Keratinocyte (primary cell): ENCODE data around the gene SRSF5. TPM values are rescaled to one million over a fixed set of nuclear protein-coding genes. Genes with fewer than 3 reads are reported as not detected.

Source experiments
- DNase-seq: peaks from one replicate; pipeline ENCODE4 v3.0.0-alpha.2; 2011; ENCODE audit warnings: low read depth, missing footprints, low spot score
- FAIRE-seq: peaks from 2 replicates; lab custom pipeline; 2011; peaks lifted over from hg19 to GRCh38; lab: Jason Lieb, UNC
- H2AFZ ChIP-seq: 2 replicates; pipeline ENCODE4 v1.6.0; 2012; ENCODE audit warnings: low read length, control low read depth, inconsistent platforms; ENCODE audit not compliant: control insufficient read depth
- H3K27ac ChIP-seq: 2 replicates; pipeline ENCODE4 v1.5.1; 2011; ENCODE audit warnings: low read length; ENCODE audit not compliant: control insufficient read depth, insufficient read depth
- H3K27me3 ChIP-seq: 3 replicates; pipeline ENCODE4 v1.6.0; 2011; ENCODE audit warnings: low read length; ENCODE audit not compliant: control insufficient read depth, insufficient read depth; ENCODE audit errors: extremely low read depth
- H3K36me3 ChIP-seq, 2 experiments: 2 replicates in 1 of 2; 3 replicates in 1 of 2; pipeline ENCODE4 v1.5.1; 2011; ENCODE audit warnings: low read length in 2 of 2, mild to moderate bottlenecking in 1 of 2; ENCODE audit not compliant: control insufficient read depth in 2 of 2, insufficient read depth in 2 of 2; ENCODE audit errors: extremely low read depth in 1 of 2
- H3K4me1 ChIP-seq: 3 replicates; pipeline ENCODE4 v1.5.1; 2011; ENCODE audit warnings: low read length; ENCODE audit not compliant: control insufficient read depth, insufficient read depth; ENCODE audit errors: extremely low read depth
- H3K4me2 ChIP-seq: 3 replicates; pipeline ENCODE4 v1.6.0; 2011; ENCODE audit warnings: low read depth, low read length; ENCODE audit not compliant: control insufficient read depth, insufficient read depth; ENCODE audit errors: extremely low read depth
- H3K4me3 ChIP-seq, 3 experiments: fragments of 200-600 bp in 1 of 3; sonication (generic) in 1 of 3; 2 replicates in 2 of 3; 3 replicates in 1 of 3; pipeline ENCODE4 v1.5.1; 2011 to 2016; ENCODE audit warnings: low read length in 3 of 3, mild to moderate bottlenecking in 3 of 3, control low read depth in 2 of 3, inconsistent platforms in 1 of 3, low read depth in 1 of 3, mixed read lengths in 1 of 3, mixed run types in 1 of 3, moderate library complexity in 1 of 3; ENCODE audit not compliant: control insufficient read depth in 2 of 3, insufficient read depth in 2 of 3; ENCODE audit errors: extremely low read depth in 1 of 3
- H3K79me2 ChIP-seq: 2 replicates; pipeline ENCODE4 v1.6.0; 2012; ENCODE audit warnings: low read length; ENCODE audit not compliant: control insufficient read depth, insufficient read depth
- H3K9ac ChIP-seq: 3 replicates; pipeline ENCODE4 v1.6.0; 2011; ENCODE audit warnings: low read length; ENCODE audit not compliant: control insufficient read depth, insufficient read depth; ENCODE audit errors: extremely low read depth
- H3K9me1 ChIP-seq: 3 replicates; pipeline ENCODE4 v1.6.0; 2011; ENCODE audit warnings: low read length; ENCODE audit not compliant: control insufficient read depth, insufficient read depth; ENCODE audit errors: extremely low read depth
- H3K9me3 ChIP-seq: 2 replicates; pipeline ENCODE4 v1.5.1; 2012; ENCODE audit warnings: low read depth, low read length; ENCODE audit not compliant: control insufficient read depth
- H4K20me1 ChIP-seq: 3 replicates; pipeline ENCODE4 v1.6.0; 2011; ENCODE audit warnings: low read length; ENCODE audit not compliant: control insufficient read depth, insufficient read depth; ENCODE audit errors: extremely low read depth
- CTCF ChIP-seq, 3 experiments: IDR thresholded peaks in 1 of 3; conservative IDR thresholded peaks in 1 of 3; optimal IDR thresholded peaks in 1 of 3; 2 replicates in 2 of 3; 3 replicates in 1 of 3; pipeline versions ENCODE3 to v1.5.1; 2011; ENCODE audit warnings: low read length in 3 of 3, mild to moderate bottlenecking in 3 of 3, moderate library complexity in 2 of 3, control low read depth in 1 of 3, inconsistent platforms in 1 of 3; ENCODE audit not compliant: insufficient read depth in 2 of 3; ENCODE audit errors: extremely low read depth in 1 of 3
- EZH2 ChIP-seq: IDR thresholded peaks from one replicate; pipeline ENCODE4 v1.6.1; 2012; ENCODE audit warnings: inconsistent platforms, mild to moderate bottlenecking, low read length, moderate library complexity
- dilution Hi-C: fragments of 300-500 bp; cut with MboI; formaldehyde crosslinking; loops from one replicate; pipeline ENCODE4 v1.7.0; 2020; ENCODE audit warnings: low sequenced_read_pairs; ENCODE audit not compliant: extremely low pct_ligation_motif_present
- polyA plus RNA-seq, 5 experiments: library from polyadenylated mRNA; depleted of rRNA in 3 of 5; stranded (reverse) in 3 of 5; stranded (forward) in 1 of 5; unstranded in 1 of 5; fragments of >200 nt; gene quantifications; 1 replicate in 1 of 5; 2 replicates in 3 of 5; 3 replicates in 1 of 5; pipeline versions ENCODE4 v1.2.1 to v1.2.3, GENCODE V29; 2011 to 2012; ENCODE audit warnings: missing spikeins in 2 of 5, low read depth in 1 of 5, low replicate concordance in 1 of 5

The SRSF5 gene
- polyA plus RNA-seq, 1 donor (not counting 4 experiments of a cell fraction or from before 2014, with no cell fraction given), result 292 TPM

GRCh38 chr14:69780092-69780491, 13.2 kb downstream of the SRSF5 start:
- no peaks in the 10 kb centered on the region for H3K79me2 ChIP-seq
- H3K27ac ChIP-seq, result no peak overlapping the region
- no peaks in the 10 kb centered on the region for H3K9me1 ChIP-seq
- DNase-seq (no peak), FAIRE-seq (no peak)
- TF ChIP-seq EZH2 (no peak), CTCF (optimal IDR thresholded peaks at IDR 0.05 in 1 of 3, IDR thresholded peaks at IDR 0.05 in 1 of 3, conservative IDR thresholded peaks at IDR 0.05 in 1 of 3; ENCODE audit: extremely low read depth in 1 of 3, insufficient read depth in 2 of 3, low read length in 3 of 3) (no peak)
- no peak overlapping the region for H3K9ac ChIP-seq
- no peak overlapping the region for H2AFZ ChIP-seq
- no peaks in the 10 kb centered on the region for H4K20me1 ChIP-seq
- no peak overlapping the region for H3K4me3 ChIP-seq
- no peaks in the 10 kb centered on the region for H3K27me3 ChIP-seq
- H3K4me2 ChIP-seq, result no peak overlapping the region
- no peaks in the 10 kb centered on the region for H3K9me3 ChIP-seq
- dilution Hi-C loops, result no loop called here
- no peaks in the 10 kb centered on the region for H3K4me1 ChIP-seq
- peaks cover 14 to 19% of the 10 kb centered on the region in 2 experiments for H3K36me3 ChIP-seq

GRCh38 chr14:69780952-69781351, 14.0 kb downstream of the SRSF5 start:
- no peaks in the 10 kb centered on the region for H4K20me1 ChIP-seq
- no peak overlapping the region for H2AFZ ChIP-seq
- H3K4me1 ChIP-seq, result no peaks in the 10 kb centered on the region
- no peaks in the 10 kb centered on the region for H3K9me3 ChIP-seq
- H3K27me3 ChIP-seq, result no peaks in the 10 kb centered on the region
- peaks cover 12 to 17% of the 10 kb centered on the region in 2 experiments for H3K36me3 ChIP-seq
- TF ChIP-seq CTCF (optimal IDR thresholded peaks at IDR 0.05 in 1 of 3, IDR thresholded peaks at IDR 0.05 in 1 of 3, conservative IDR thresholded peaks at IDR 0.05 in 1 of 3; ENCODE audit: extremely low read depth in 1 of 3, insufficient read depth in 2 of 3, low read length in 3 of 3), result no peak
- TF ChIP-seq EZH2, result no peak
- H3K4me3 ChIP-seq, result no peak overlapping the region
- no peak for DNase-seq
- no peaks in the 10 kb centered on the region for H3K9me1 ChIP-seq
- no peak for FAIRE-seq
- no peaks in the 10 kb centered on the region for H3K79me2 ChIP-seq
- no peak overlapping the region for H3K9ac ChIP-seq
- H3K4me2 ChIP-seq, result no peak overlapping the region
- dilution Hi-C loops, result no loop called here
- no peak overlapping the region for H3K27ac ChIP-seq
